NCI-H524 (cell line): ENCODE results near the gene VNN1.
"Not testable (repeated sequence)": the region's sequence is repeated elsewhere in the genome, so short reads cannot be mapped to it uniquely, and the experiment has no call there.

Experiments used
- DNase-seq, 2 experiments: peaks; one replicate each; lab custom pipeline; 2025; lab: John Stamatoyannopoulos, UW

VNN1 gene

GRCh38 chr6:132669690-132670291, 44.1 kb downstream of the VNN1 start:
- DNase-seq: peak; percentile 25 to 66

- DNase-seq: no peak
Measured at GRCh38 chr6:132666118-132666517, 47.7 kb downstream of the VNN1 start.

GRCh38 chr6:132664309-132665034, 49.4 kb downstream of the VNN1 start:
- DNase-seq: no peak

GRCh38 chr6:132663661-132664060, 50.2 kb downstream of the VNN1 start:
- DNase-seq: peak in 1 of 2 experiments; percentile 12

- DNase-seq: no peak
Measured at GRCh38 chr6:132661906-132662305, 51.9 kb downstream of the VNN1 start.

GRCh38 chr6:132659082-132659481, 54.8 kb downstream of the VNN1 start, which contains the start of gene TAAR1:
Gene TAAR1 (minus strand): TSS chr6:132659182. CDS start chr6:132646003, 13,179 bp downstream.
- DNase-seq: no peak

GRCh38 chr6:132651062-132651461, 62.8 kb downstream of the VNN1 start:
- no peak for DNase-seq

GRCh38 chr6:132650429-132650828, 63.4 kb downstream of the VNN1 start:
- no peak for DNase-seq

GRCh38 chr6:132648828-132649227, 65.0 kb downstream of the VNN1 start:
- no peak for DNase-seq

GRCh38 chr6:132648356-132648755, 65.5 kb downstream of the VNN1 start:
- no peak for DNase-seq

GRCh38 chr6:132643547-132643946, 70.3 kb downstream of the VNN1 start:
- no peak for DNase-seq

GRCh38 chr6:132637135-132637534, 76.7 kb downstream of the VNN1 start:
- DNase-seq: not testable (repeated sequence)

- not testable (repeated sequence) for DNase-seq
Measured at GRCh38 chr6:132635906-132636305, 77.9 kb downstream of the VNN1 start.

GRCh38 chr6:132635288-132635687, 78.6 kb downstream of the VNN1 start:
- not testable (repeated sequence) for DNase-seq

GRCh38 chr6:132634796-132635195, 79.1 kb downstream of the VNN1 start:
- DNase-seq: no peak

- DNase-seq: no peak
Measured at GRCh38 chr6:132633362-132633761, 80.5 kb downstream of the VNN1 start.
